Measurements from ENCODE around the gene SLC49A3. TPM values are rescaled to one million over a fixed set of nuclear protein-coding genes. Genes with fewer than 3 reads are reported as not detected.
"Not testable (repeated sequence)": the region's sequence is repeated elsewhere in the genome, so short reads cannot be mapped to it uniquely, and the experiment has no call there.

SLC49A3 gene
- total and polyA plus RNA-seq, 2 experiments from 2014 or later, result 5.2 to 12.5 TPM

GRCh38 chr4:734075-734474 lies 45.1 kb upstream of the SLC49A3 start:
- H3K79me2 ChIP-seq (ENCODE audit: insufficient read depth), result peaks cover 22% of the 10 kb centered on the region
- H3F3A ChIP-seq (ENCODE audit: insufficient read depth), result no peaks in the 10 kb centered on the region
- TF ChIP-seq EZH2phosphoT487 (IDR thresholded peaks at IDR 0.05; ENCODE audit: insufficient read depth, low read depth) (no peak), EZH2 (IDR thresholded peaks at IDR 0.05; ENCODE audit: insufficient read depth, poor library complexity, severe bottlenecking) (no peak)
- no peak overlapping the region for H2AFZ ChIP-seq
- no peaks in the 10 kb centered on the region for H3K9me3 ChIP-seq (ENCODE audit: low read depth)
- H3K4me1 ChIP-seq (ENCODE audit: insufficient read depth), result no peaks in the 10 kb centered on the region
- H3K4me2 ChIP-seq (ENCODE audit: unreplicated experiment), result no peak overlapping the region
- peaks cover 23% of the 10 kb centered on the region; the same call in 1 of the 2 replicates for H3K36me3 ChIP-seq (ENCODE audit: low read depth)
- no peak overlapping the region for H3K4me3 ChIP-seq
- in situ Hi-C loops (cut with MboI), result no loop called here
- no peaks in the 10 kb centered on the region for H3K27me3 ChIP-seq (replicated peaks; ENCODE audit: insufficient read depth)
- 91 to 93% methylated on average over 9 of the region's 9 CpGs for WGBS, 2 experiments (ENCODE audit: low coverage in 1 of 2, low lambda C conversion rate in 2 of 2, missing lambda C conversion rate in 2 of 2)
- no peak for DNase-seq
- no peak overlapping the region for H3K27ac ChIP-seq
- no peaks in the 10 kb centered on the region for H4K20me1 ChIP-seq (ENCODE audit: insufficient read depth)
- H3K9me2 ChIP-seq (ENCODE audit: insufficient read depth), result no peaks in the 10 kb centered on the region
- no peak overlapping the region for H3K9ac ChIP-seq

- H4K20me1 ChIP-seq (ENCODE audit: insufficient read depth), result no peaks in the 10 kb centered on the region
- no peaks in the 10 kb centered on the region for H3K27me3 ChIP-seq (replicated peaks; ENCODE audit: insufficient read depth)
- TF ChIP-seq EZH2phosphoT487 (IDR thresholded peaks at IDR 0.05; ENCODE audit: insufficient read depth, low read depth) (no peak), EZH2 (IDR thresholded peaks at IDR 0.05; ENCODE audit: insufficient read depth, poor library complexity, severe bottlenecking) (no peak)
- no peak for DNase-seq
- 91 to 92% methylated on average over 18 of the region's 18 CpGs for WGBS, 2 experiments (ENCODE audit: low coverage in 1 of 2, low lambda C conversion rate in 2 of 2, missing lambda C conversion rate in 2 of 2)
- H3K9ac ChIP-seq, result no peak overlapping the region
- peaks cover 26% of the 10 kb centered on the region for H3K79me2 ChIP-seq (ENCODE audit: insufficient read depth)
- H2AFZ ChIP-seq, result no peak overlapping the region
- in situ Hi-C loops (cut with MboI), result no loop called here
- H3K4me2 ChIP-seq (ENCODE audit: unreplicated experiment), result no peak overlapping the region
- no peak overlapping the region for H3K27ac ChIP-seq
- no peaks in the 10 kb centered on the region for H3K4me1 ChIP-seq (ENCODE audit: insufficient read depth)
- H3K9me3 ChIP-seq (ENCODE audit: low read depth), result no peaks in the 10 kb centered on the region
- no peaks in the 10 kb centered on the region for H3F3A ChIP-seq (ENCODE audit: insufficient read depth)
- H3K9me2 ChIP-seq (ENCODE audit: insufficient read depth), result no peaks in the 10 kb centered on the region
- peaks cover 23% of the 10 kb centered on the region; the same call in 1 of the 2 replicates for H3K36me3 ChIP-seq (ENCODE audit: low read depth)
- no peak overlapping the region for H3K4me3 ChIP-seq
These were observed 44.7 kb upstream of the SLC49A3 start for GRCh38 chr4:733631-733980.

GRCh38 chr4:732911-733630 lies 44.1 kb upstream of the SLC49A3 start:
- DNase-seq, result no peak
- no peaks in the 10 kb centered on the region for H3K9me2 ChIP-seq (ENCODE audit: insufficient read depth)
- no peaks in the 10 kb centered on the region for H3K9me3 ChIP-seq (ENCODE audit: low read depth)
- no peaks in the 10 kb centered on the region for H3K27me3 ChIP-seq (replicated peaks; ENCODE audit: insufficient read depth)
- 92 to 94% methylated on average over 24 to 32 of the region's 32 CpGs for WGBS, 2 experiments (ENCODE audit: low coverage in 1 of 2, low lambda C conversion rate in 2 of 2, missing lambda C conversion rate in 2 of 2)
- no peak overlapping the region for H3K27ac ChIP-seq
- in situ Hi-C loops (cut with MboI), result no loop called here
- H3K79me2 ChIP-seq (ENCODE audit: insufficient read depth), result peaks cover 32% of the 10 kb centered on the region
- H3K9ac ChIP-seq, result no peak overlapping the region
- no peak overlapping the region for H3K4me3 ChIP-seq
- peaks cover 23% of the 10 kb centered on the region; the same call in 1 of the 2 replicates for H3K36me3 ChIP-seq (ENCODE audit: low read depth)
- no peak overlapping the region for H2AFZ ChIP-seq
- H3K4me1 ChIP-seq (ENCODE audit: insufficient read depth), result no peaks in the 10 kb centered on the region
- 0 out of 2 replicates have a peak, but pooled peaks cover under 1% of the 10 kb centered on the region for H3F3A ChIP-seq (ENCODE audit: insufficient read depth)
- H3K4me2 ChIP-seq (ENCODE audit: unreplicated experiment), result no peak overlapping the region
- no peak for TF ChIP-seq EZH2phosphoT487 (IDR thresholded peaks at IDR 0.05; ENCODE audit: insufficient read depth, low read depth)
- TF ChIP-seq EZH2 (IDR thresholded peaks at IDR 0.05; ENCODE audit: insufficient read depth, poor library complexity, severe bottlenecking), result no peak
- no peaks in the 10 kb centered on the region for H4K20me1 ChIP-seq (ENCODE audit: insufficient read depth)

GRCh38 chr4:732486-732885 lies 43.5 kb upstream of the SLC49A3 start:
- H3K4me3 ChIP-seq, result no peak overlapping the region
- H3K36me3 ChIP-seq (ENCODE audit: low read depth), result peaks cover 20% of the 10 kb centered on the region; the same call in 1 of the 2 replicates
- WGBS, 2 experiments (ENCODE audit: low coverage in 1 of 2, low lambda C conversion rate in 2 of 2, missing lambda C conversion rate in 2 of 2), result 96% methylated on average over 17 to 20 of the region's 20 CpGs
- TF ChIP-seq EZH2 (IDR thresholded peaks at IDR 0.05; ENCODE audit: insufficient read depth, poor library complexity, severe bottlenecking) (no peak), EZH2phosphoT487 (IDR thresholded peaks at IDR 0.05; ENCODE audit: insufficient read depth, low read depth) (no peak)
- no peak for DNase-seq
- no peak overlapping the region for H3K27ac ChIP-seq
- H3K4me2 ChIP-seq (ENCODE audit: unreplicated experiment), result no peak overlapping the region
- no peak overlapping the region for H2AFZ ChIP-seq
- no peaks in the 10 kb centered on the region; the same call in 1 of the 2 replicates for H4K20me1 ChIP-seq (ENCODE audit: insufficient read depth)
- no peak overlapping the region for H3K9ac ChIP-seq
- H3K27me3 ChIP-seq (replicated peaks; ENCODE audit: insufficient read depth), result no peaks in the 10 kb centered on the region
- H3K9me3 ChIP-seq (ENCODE audit: low read depth), result no peaks in the 10 kb centered on the region
- H3F3A ChIP-seq (ENCODE audit: insufficient read depth), result 0 out of 2 replicates have a peak, but pooled peaks cover 5% of the 10 kb centered on the region
- no peaks in the 10 kb centered on the region for H3K9me2 ChIP-seq (ENCODE audit: insufficient read depth)
- in situ Hi-C loops (cut with MboI), result no loop called here
- peaks cover 38% of the 10 kb centered on the region for H3K79me2 ChIP-seq (ENCODE audit: insufficient read depth)
- H3K4me1 ChIP-seq (ENCODE audit: insufficient read depth), result 0 out of 2 replicates have a peak, but pooled peaks cover 1% of the 10 kb centered on the region

GRCh38 chr4:731954-732353 lies 43.0 kb upstream of the SLC49A3 start:
- H3K27me3 ChIP-seq (replicated peaks; ENCODE audit: insufficient read depth); H3K27ac ChIP-seq; in situ Hi-C loops (cut with MboI); DNase-seq; H4K20me1 ChIP-seq (ENCODE audit: insufficient read depth); H2AFZ ChIP-seq; H3K9ac ChIP-seq; H3K4me2 ChIP-seq (ENCODE audit: unreplicated experiment); H3K4me1 ChIP-seq (ENCODE audit: insufficient read depth); H3K9me3 ChIP-seq (ENCODE audit: low read depth); H3K4me3 ChIP-seq; H3K9me2 ChIP-seq (ENCODE audit: insufficient read depth); H3F3A ChIP-seq (ENCODE audit: insufficient read depth): not testable (repeated sequence)
- H3K79me2 ChIP-seq (ENCODE audit: insufficient read depth), result peaks cover 43% of the 10 kb centered on the region
- H3K36me3 ChIP-seq (ENCODE audit: low read depth), result peaks cover 17% of the 10 kb centered on the region; the same call in 1 of the 2 replicates
- WGBS, 2 experiments (ENCODE audit: low coverage in 1 of 2, low lambda C conversion rate in 2 of 2, missing lambda C conversion rate in 2 of 2), result 75% methylated on average over 17 of the region's 27 CpGs; no CpG with 5 or more reads in 1 of the 2 experiments

- H2AFZ ChIP-seq; H3K27ac ChIP-seq; H3K4me2 ChIP-seq (ENCODE audit: unreplicated experiment); H3K9ac ChIP-seq; DNase-seq; H3F3A ChIP-seq (ENCODE audit: insufficient read depth); H3K27me3 ChIP-seq (replicated peaks; ENCODE audit: insufficient read depth); in situ Hi-C loops (cut with MboI); H3K4me3 ChIP-seq; H3K9me3 ChIP-seq (ENCODE audit: low read depth); H3K9me2 ChIP-seq (ENCODE audit: insufficient read depth); H4K20me1 ChIP-seq (ENCODE audit: insufficient read depth): not testable (repeated sequence)
- Histone ChIP-seq H3K79me2 (ENCODE audit: insufficient read depth) (peaks cover 50% of the 10 kb centered on the region), H3K4me1 (ENCODE audit: insufficient read depth) (peaks cover 13% of the 10 kb centered on the region), H3K36me3 (ENCODE audit: low read depth) (peaks cover 17% of the 10 kb centered on the region; the same call in 1 of the 2 replicates)
- WGBS, 2 experiments (ENCODE audit: low coverage in 1 of 2, low lambda C conversion rate in 2 of 2, missing lambda C conversion rate in 2 of 2), result 93 to 98% methylated on average over 31 to 41 of the region's 68 CpGs
These were observed 42.3 kb upstream of the SLC49A3 start for GRCh38 chr4:730946-731904.
